IPS-11a (cell line): ENCODE results near the gene TEX52.
"Not testable (repeated sequence)": the region's sequence is repeated elsewhere in the genome, so short reads cannot be mapped to it uniquely, and the experiment has no call there.

Experiments used
- H3K4me3 ChIP-seq: one replicate; pipeline ENCODE4 v1.5.1; 2013; ENCODE audit warnings: low read depth, low read length, control low read depth

Gene TEX52

GRCh38 chr12:2868986-2869632, 12.3 kb upstream of the TEX52 start:
- H3K4me3 ChIP-seq: not testable (repeated sequence)

GRCh38 chr12:2864198-2864597, 7.4 kb upstream of the TEX52 start:
- no peak overlapping the region for H3K4me3 ChIP-seq

GRCh38 chr12:2863402-2863801, 6.6 kb upstream of the TEX52 start:
- H3K4me3 ChIP-seq: not testable (repeated sequence)

GRCh38 chr12:2862876-2863275, 6.0 kb upstream of the TEX52 start:
- no peak overlapping the region for H3K4me3 ChIP-seq

- no peak overlapping the region for H3K4me3 ChIP-seq
Observed at GRCh38 chr12:2860170-2860569, 3.3 kb upstream of the TEX52 start.

GRCh38 chr12:2858944-2859421, 2.1 kb upstream of the TEX52 start:
- no peak overlapping the region for H3K4me3 ChIP-seq

- H3K4me3 ChIP-seq: no peak overlapping the region
Observed at GRCh38 chr12:2858334-2858733, 1.5 kb upstream of the TEX52 start.

- H3K4me3 ChIP-seq: no peak overlapping the region
Observed at GRCh38 chr12:2857576-2857975, 737 bp upstream of the TEX52 start.

GRCh38 chr12:2856051-2856450, 788 bp downstream of the TEX52 start:
- H3K4me3 ChIP-seq: no peak overlapping the region

- no peak overlapping the region for H3K4me3 ChIP-seq
Observed at GRCh38 chr12:2855546-2855945, 1.3 kb downstream of the TEX52 start.

GRCh38 chr12:2854669-2855453, 2.0 kb downstream of the TEX52 start:
- H3K4me3 ChIP-seq: no peak overlapping the region

- no peak overlapping the region for H3K4me3 ChIP-seq
Observed at GRCh38 chr12:2853626-2854025, 3.2 kb downstream of the TEX52 start.

GRCh38 chr12:2851931-2852330, 4.9 kb downstream of the TEX52 start:
- H3K4me3 ChIP-seq: no peak overlapping the region

- no peak overlapping the region for H3K4me3 ChIP-seq
Observed at GRCh38 chr12:2845280-2845679, 11.6 kb downstream of the TEX52 start.

- no peak overlapping the region for H3K4me3 ChIP-seq
Observed at GRCh38 chr12:2844786-2845185, 12.1 kb downstream of the TEX52 start.

- H3K4me3 ChIP-seq: no peak overlapping the region
Observed at GRCh38 chr12:2842948-2843347, 13.9 kb downstream of the TEX52 start.

- H3K4me3 ChIP-seq: no peak overlapping the region
Observed at GRCh38 chr12:2841056-2841650, 15.7 kb downstream of the TEX52 start.

- H3K4me3 ChIP-seq: no peak overlapping the region
Observed at GRCh38 chr12:2836574-2836973, 20.3 kb downstream of the TEX52 start.

- no peak overlapping the region for H3K4me3 ChIP-seq
Observed at GRCh38 chr12:2835691-2836403, 21.0 kb downstream of the TEX52 start.

GRCh38 chr12:2834581-2835491, 22.0 kb downstream of the TEX52 start, which contains the start of gene NRIP2:
Gene NRIP2, minus strand, starts transcription at chr12:2835035. Its CDS starts 52 bp downstream, at chr12:2834983.
- H3K4me3 ChIP-seq: no peak within 1 kb of the TSS
